Globus pallidus (tissue), 1 donor: ENCODE measurements around the gene KLK4.

Experiments used
- DNase-seq: peaks from one replicate; pipeline ENCODE4 v3.0.0-alpha.2; 2015; ENCODE audit warnings: low spot score

KLK4 gene

DNA sequence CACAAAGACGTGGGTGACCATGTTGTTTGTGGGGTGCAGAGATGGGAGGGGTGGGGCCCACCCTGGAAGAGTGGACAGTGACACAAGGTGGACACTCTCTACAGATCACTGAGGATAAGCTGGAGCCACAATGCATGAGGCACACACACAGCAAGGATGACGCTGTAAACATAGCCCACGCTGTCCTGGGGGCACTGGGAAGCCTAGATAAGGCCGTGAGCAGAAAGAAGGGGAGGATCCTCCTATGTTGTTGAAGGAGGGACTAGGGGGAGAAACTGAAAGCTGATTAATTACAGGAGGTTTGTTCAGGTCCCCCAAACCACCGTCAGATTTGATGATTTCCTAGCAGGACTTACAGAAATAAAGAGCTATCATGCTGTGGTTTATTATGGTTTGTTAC lies 32.3 kb downstream of the KLK4 start:
- no peak for DNase-seq

GRCh38 chr19:50877338-50877737 lies 33.9 kb downstream of the KLK4 start:
- no peak for DNase-seq

DNA sequence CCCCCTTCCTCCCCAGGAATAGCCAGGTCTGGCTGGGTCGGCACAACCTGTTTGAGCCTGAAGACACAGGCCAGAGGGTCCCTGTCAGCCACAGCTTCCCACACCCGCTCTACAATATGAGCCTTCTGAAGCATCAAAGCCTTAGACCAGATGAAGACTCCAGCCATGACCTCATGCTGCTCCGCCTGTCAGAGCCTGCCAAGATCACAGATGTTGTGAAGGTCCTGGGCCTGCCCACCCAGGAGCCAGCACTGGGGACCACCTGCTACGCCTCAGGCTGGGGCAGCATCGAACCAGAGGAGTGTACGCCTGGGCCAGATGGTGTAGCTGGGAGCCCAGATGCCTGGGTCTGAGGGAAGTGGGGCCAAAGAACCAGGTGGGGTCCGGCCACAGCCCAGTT lies 34.7 kb downstream of the KLK4 start:
- DNase-seq: no peak

- no peak for DNase-seq
Measured at GRCh38 chr19:50875795-50876422, 35.3 kb downstream of the KLK4 start.

DNA sequence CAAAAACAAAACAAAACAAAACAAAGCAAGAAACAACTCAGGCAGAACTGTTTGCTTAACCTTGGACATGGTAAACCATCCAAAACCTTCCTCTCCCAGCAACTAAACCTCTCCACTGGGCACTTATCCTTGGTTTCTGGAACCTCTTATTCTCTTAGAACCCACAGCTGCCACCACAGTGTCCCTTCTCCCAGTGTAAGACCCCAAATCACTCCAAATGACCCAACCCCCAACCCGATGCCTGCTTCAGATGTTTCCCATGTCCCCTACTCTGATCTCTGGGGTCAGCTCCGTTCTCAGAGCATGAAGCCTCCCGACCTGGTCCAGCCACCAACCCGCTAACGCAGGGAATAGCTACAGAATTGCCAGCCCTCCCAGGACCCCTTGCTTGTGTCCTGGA lies 37.0 kb downstream of the KLK4 start:
- DNase-seq: no peak

GRCh38 chr19:50873056-50873455 lies 38.1 kb downstream of the KLK4 start, which contains the start of gene KLK2:
Gene KLK2, plus strand, starts transcription at chr19:50873439. Its CDS starts 35 bp downstream, at chr19:50873474.
- DNase-seq: no peak

- DNase-seq: no peak
Measured at GRCh38 chr19:50870417-50871089, 40.6 kb downstream of the KLK4 start.

GRCh38 chr19:50869479-50869878 lies 41.7 kb downstream of the KLK4 start:
- no peak for DNase-seq

GRCh38 chr19:50861496-50862286 lies 49.5 kb downstream of the KLK4 start:
- DNase-seq: no peak

DNA sequence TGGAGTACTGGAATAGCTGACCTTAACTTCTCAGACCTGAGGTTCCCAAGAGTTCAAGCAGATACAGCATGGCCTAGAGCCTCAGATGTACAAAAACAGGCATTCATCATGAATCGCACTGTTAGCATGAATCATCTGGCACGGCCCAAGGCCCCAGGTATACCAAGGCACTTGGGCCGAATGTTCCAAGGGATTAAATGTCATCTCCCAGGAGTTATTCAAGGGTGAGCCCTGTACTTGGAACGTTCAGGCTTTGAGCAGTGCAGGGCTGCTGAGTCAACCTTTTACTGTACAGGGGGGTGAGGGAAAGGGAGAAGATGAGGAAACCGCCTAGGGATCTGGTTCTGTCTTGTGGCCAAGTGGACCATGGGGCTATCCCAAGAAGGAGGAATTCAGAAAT lies 50.2 kb downstream of the KLK4 start:
- DNase-seq: no peak

DNA sequence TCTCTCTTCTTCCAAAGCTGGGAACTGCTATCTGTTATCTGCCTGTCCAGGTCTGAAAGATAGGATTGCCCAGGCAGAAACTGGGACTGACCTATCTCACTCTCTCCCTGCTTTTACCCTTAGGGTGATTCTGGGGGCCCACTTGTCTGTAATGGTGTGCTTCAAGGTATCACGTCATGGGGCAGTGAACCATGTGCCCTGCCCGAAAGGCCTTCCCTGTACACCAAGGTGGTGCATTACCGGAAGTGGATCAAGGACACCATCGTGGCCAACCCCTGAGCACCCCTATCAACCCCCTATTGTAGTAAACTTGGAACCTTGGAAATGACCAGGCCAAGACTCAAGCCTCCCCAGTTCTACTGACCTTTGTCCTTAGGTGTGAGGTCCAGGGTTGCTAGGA lies 51.3 kb downstream of the KLK4 start:
- DNase-seq: no peak

DNA sequence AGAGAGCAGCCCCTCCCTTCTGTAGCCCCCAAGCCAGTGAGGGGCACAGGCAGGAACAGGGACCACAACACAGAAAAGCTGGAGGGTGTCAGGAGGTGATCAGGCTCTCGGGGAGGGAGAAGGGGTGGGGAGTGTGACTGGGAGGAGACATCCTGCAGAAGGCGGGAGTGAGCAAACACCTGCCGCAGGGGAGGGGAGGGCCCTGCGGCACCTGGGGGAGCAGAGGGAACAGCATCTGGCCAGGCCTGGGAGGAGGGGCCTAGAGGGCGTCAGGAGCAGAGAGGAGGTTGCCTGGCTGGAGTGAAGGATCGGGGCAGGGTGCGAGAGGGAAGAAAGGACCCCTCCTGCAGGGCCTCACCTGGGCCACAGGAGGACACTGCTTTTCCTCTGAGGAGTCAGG lies 52.3 kb downstream of the KLK4 start:
- DNase-seq: no peak

GRCh38 chr19:50857366-50857765 lies 53.8 kb downstream of the KLK4 start:
- no peak for DNase-seq
